Measurements from ENCODE around the gene LYRM2. TPM values are rescaled to one million over a fixed set of nuclear protein-coding genes. Genes with fewer than 3 reads are reported as not detected.

The LYRM2 gene
- total RNA-seq, 1 experiment from 2014 or later, result 36.8 TPM

- Mint-ChIP-seq H3K9me3 (ENCODE audit: low read depth, unreplicated experiment) (peaks cover 2% of the 10 kb centered on the region), H3K4me3 (ENCODE audit: low read depth, unreplicated experiment) (no peak overlapping the region), H3K4me1 (ENCODE audit: low read depth, unreplicated experiment) (no peaks in the 10 kb centered on the region), H3K27ac (ENCODE audit: unreplicated experiment) (no peak overlapping the region), H3K27me3 (ENCODE audit: unreplicated experiment) (no peaks in the 10 kb centered on the region), H3K36me3 (ENCODE audit: insufficient read depth, unreplicated experiment) (peaks cover 5% of the 10 kb centered on the region)
- BruUV-seq (replicated peaks), result no TSS peak
- DNase-seq, result no peak
- intact Hi-C loops (cut with micrococcal nuclease; ENCODE audit: unreplicated experiment), result loop anchor here (5.0 kb wide), 1 partner anchor 165 kb away; the partner anchor contains the start of gene ANKRD6
- CTCF ChIA-PET, result interaction anchor here (1.3 kb wide), 1 partner anchor 163 kb away, joined by 5 read pairs; no protein-coding TSS in a partner anchor
- no peak for TF ChIP-seq CTCF (IDR thresholded peaks at IDR 0.05; ENCODE audit: unreplicated experiment)
These were observed 41.2 kb downstream of the LYRM2 start for GRCh38 chr6:89597372-89597771.

- intact Hi-C loops (cut with micrococcal nuclease; ENCODE audit: unreplicated experiment), result loop anchor here (5.0 kb wide), 1 partner anchor 164 kb away; the partner anchor contains the start of gene ANKRD6
- peaks cover 5% of the 10 kb centered on the region for H3K36me3 Mint-ChIP-seq (ENCODE audit: insufficient read depth, unreplicated experiment)
These were observed 42.1 kb downstream of the LYRM2 start for GRCh38 chr6:89596484-89596883.

GRCh38 chr6:89596056-89596455, 42.5 kb downstream of the LYRM2 start:
- H3K4me3 Mint-ChIP-seq (ENCODE audit: low read depth, unreplicated experiment), result no peak overlapping the region
- CTCF ChIA-PET, result no interaction called here
- H3K4me1 Mint-ChIP-seq (ENCODE audit: low read depth, unreplicated experiment), result no peaks in the 10 kb centered on the region
- TF ChIP-seq CTCF (IDR thresholded peaks at IDR 0.05; ENCODE audit: unreplicated experiment), result no peak
- H3K36me3 Mint-ChIP-seq (ENCODE audit: insufficient read depth, unreplicated experiment), result peaks cover 5% of the 10 kb centered on the region
- H3K27ac Mint-ChIP-seq (ENCODE audit: unreplicated experiment), result no peak overlapping the region
- DNase-seq, result no peak
- peaks cover 2% of the 10 kb centered on the region for H3K9me3 Mint-ChIP-seq (ENCODE audit: low read depth, unreplicated experiment)
- BruUV-seq (replicated peaks), result no TSS peak
- H3K27me3 Mint-ChIP-seq (ENCODE audit: unreplicated experiment), result no peaks in the 10 kb centered on the region
- intact Hi-C loops (cut with micrococcal nuclease; ENCODE audit: unreplicated experiment), result loop anchor here (5.0 kb wide), 1 partner anchor 164 kb away; the partner anchor contains the start of gene ANKRD6

More at GRCh38 chr6:89596484-89596883, 42.1 kb downstream of the LYRM2 start:
- CTCF ChIA-PET, result no interaction called here
- Mint-ChIP-seq H3K27ac (ENCODE audit: unreplicated experiment) (no peak overlapping the region), H3K4me3 (ENCODE audit: low read depth, unreplicated experiment) (no peak overlapping the region), H3K9me3 (ENCODE audit: low read depth, unreplicated experiment) (peaks cover 2% of the 10 kb centered on the region), H3K4me1 (ENCODE audit: low read depth, unreplicated experiment) (no peaks in the 10 kb centered on the region), H3K27me3 (ENCODE audit: unreplicated experiment) (no peaks in the 10 kb centered on the region)
- no peak for TF ChIP-seq CTCF (IDR thresholded peaks at IDR 0.05; ENCODE audit: unreplicated experiment)
- no peak for DNase-seq
- no TSS peak for BruUV-seq (replicated peaks)

GRCh38 chr6:89591745-89592144, 46.8 kb downstream of the LYRM2 start:
- CTCF ChIA-PET, result no interaction called here
- H3K4me3 Mint-ChIP-seq (ENCODE audit: low read depth, unreplicated experiment), result no peak overlapping the region

More at GRCh38 chr6:89591745-89592144, 46.8 kb downstream of the LYRM2 start:
- H3K36me3 Mint-ChIP-seq (ENCODE audit: insufficient read depth, unreplicated experiment), result no peaks in the 10 kb centered on the region
- no TSS peak for BruUV-seq (replicated peaks)
- intact Hi-C loops (cut with micrococcal nuclease; ENCODE audit: unreplicated experiment), result no loop called here
- TF ChIP-seq CTCF (IDR thresholded peaks at IDR 0.05; ENCODE audit: unreplicated experiment), result no peak
- no peaks in the 10 kb centered on the region for H3K4me1 Mint-ChIP-seq (ENCODE audit: low read depth, unreplicated experiment)
- DNase-seq, result no peak
- H3K9me3 Mint-ChIP-seq (ENCODE audit: low read depth, unreplicated experiment), result no peaks in the 10 kb centered on the region
- H3K27me3 Mint-ChIP-seq (ENCODE audit: unreplicated experiment), result no peaks in the 10 kb centered on the region
- H3K27ac Mint-ChIP-seq (ENCODE audit: unreplicated experiment), result no peak overlapping the region

Measured in Calu3 (cell line).